PFSK-1 (cell line): Measurements from ENCODE around the gene ZNF783.

ENCODE experiments used
- FOXP2 ChIP-seq: optimal IDR thresholded peaks from 2 replicates; pipeline ENCODE3; 2011; ENCODE audit warnings: borderline replicate concordance, control low read depth, inconsistent platforms; ENCODE audit not compliant: insufficient read depth; ENCODE audit errors: extremely low read length, extremely low read depth
- POLR2AphosphoS5 ChIP-seq: IDR thresholded peaks from 2 replicates; pipeline ENCODE4 v1.6.1; 2012; ENCODE audit warnings: low read depth, mild to moderate bottlenecking, control low read depth, low read length, moderate library complexity
- REST ChIP-seq, 2 experiments: IDR thresholded peaks; 2 replicates each; pipeline versions ENCODE4 v1.6.1 to v1.8.0; 2011 to 2012; ENCODE audit warnings: low read depth in 2 of 2, low read length in 2 of 2, control low read depth in 1 of 2, inconsistent platforms in 1 of 2, mild to moderate bottlenecking in 1 of 2, moderate library complexity in 1 of 2; ENCODE audit not compliant: insufficient read depth in 1 of 2
- SIN3A ChIP-seq: IDR thresholded peaks from 2 replicates; pipeline ENCODE4 v1.6.1; 2012; ENCODE audit warnings: mild to moderate bottlenecking, low read length, moderate library complexity, borderline replicate concordance; ENCODE audit not compliant: insufficient read depth
- TAF1 ChIP-seq: IDR thresholded peaks from 2 replicates; pipeline ENCODE4 v1.6.1; 2012; ENCODE audit warnings: low read length, control low read depth, borderline replicate concordance; ENCODE audit not compliant: insufficient read depth

Gene ZNF783

GRCh38 chr7:149286811-149287400 is 24.9 kb downstream of the ZNF783 start:
- no peak for TF ChIP-seq SIN3A
- no peak for TF ChIP-seq POLR2AphosphoS5
- no peak for TF ChIP-seq TAF1
- TF ChIP-seq REST (IDR thresholded peaks at IDR 0.05; ENCODE audit: insufficient read depth in 1 of 2, low read depth in 2 of 2, low read length in 2 of 2) = no peak
- TF ChIP-seq FOXP2 = no peak

DNA sequence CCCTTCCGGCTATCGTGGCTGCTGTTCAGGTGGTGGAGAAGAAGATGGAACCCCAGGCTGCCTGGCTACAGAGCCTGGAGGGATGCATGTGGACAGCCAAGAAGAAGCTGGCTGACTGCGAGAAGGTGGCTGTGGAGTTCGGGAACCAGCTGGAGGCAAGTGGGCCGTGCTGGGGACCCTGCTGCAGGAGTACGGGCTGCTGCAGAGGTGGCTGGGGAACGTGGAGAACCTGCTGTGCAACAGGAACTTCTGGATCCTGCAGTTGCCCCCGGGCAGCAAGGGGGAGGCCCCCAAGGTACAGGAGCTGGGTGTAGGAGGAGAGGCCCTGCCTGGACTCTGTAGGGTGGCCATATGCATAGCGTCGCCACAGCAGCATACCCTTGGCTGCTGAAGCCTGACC is 25.6 kb downstream of the ZNF783 start:
- TF ChIP-seq REST (IDR thresholded peaks at IDR 0.05; ENCODE audit: insufficient read depth in 1 of 2, low read depth in 2 of 2, low read length in 2 of 2) = no peak
- TF ChIP-seq TAF1 = no peak
- no peak for TF ChIP-seq SIN3A
- TF ChIP-seq POLR2AphosphoS5 = no peak
- TF ChIP-seq FOXP2 = no peak

DNA sequence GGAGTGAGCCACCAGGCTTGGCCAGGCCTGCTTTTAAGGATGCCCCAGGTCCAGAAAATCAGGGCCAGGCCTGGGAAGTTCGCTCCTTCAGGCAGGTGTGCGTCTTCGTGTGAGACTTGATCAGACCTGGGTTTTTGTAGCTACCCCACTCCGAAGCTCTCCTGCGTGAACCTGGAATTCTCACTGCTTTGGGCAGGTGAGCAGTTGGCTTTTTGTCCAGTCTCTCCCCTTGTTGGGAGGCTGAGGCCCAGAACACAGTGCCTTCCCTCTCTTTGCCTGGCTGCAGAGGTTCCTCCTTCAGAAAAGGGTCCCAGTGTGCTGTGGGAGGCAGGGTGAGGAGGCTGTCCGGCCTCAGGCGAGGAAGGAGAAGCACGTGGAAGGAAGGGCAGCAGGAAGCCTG is 27.3 kb downstream of the ZNF783 start:
- no peak for TF ChIP-seq TAF1

DNA sequence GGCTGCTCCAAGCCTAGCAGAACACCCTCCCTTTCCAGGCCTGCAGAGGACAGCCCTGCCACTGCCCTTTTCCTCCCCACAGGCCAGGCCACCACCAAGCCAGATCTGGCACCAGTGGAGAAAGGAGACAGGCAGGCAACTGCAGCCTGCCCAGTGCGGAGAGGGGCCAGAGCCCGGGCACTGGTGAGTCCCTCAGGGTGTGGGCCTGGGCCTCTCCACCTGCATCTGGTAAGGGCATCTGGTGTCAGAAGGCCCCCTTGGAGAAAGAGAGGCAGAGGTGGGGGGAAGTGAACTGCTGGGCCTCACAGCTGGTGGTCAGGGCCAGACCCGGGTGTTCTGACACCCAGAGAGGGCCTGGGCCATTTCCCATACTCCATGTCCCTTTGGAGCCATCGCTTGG is 27.9 kb downstream of the ZNF783 start:
- TF ChIP-seq TAF1 (no peak), FOXP2 (no peak)

- TF ChIP-seq POLR2AphosphoS5 (no peak), SIN3A (no peak), FOXP2 (no peak), REST (IDR thresholded peaks at IDR 0.05; ENCODE audit: insufficient read depth in 1 of 2, low read depth in 2 of 2, low read length in 2 of 2) (no peak), TAF1 (no peak)
Observed at GRCh38 chr7:149291036-149291780, 29.2 kb downstream of the ZNF783 start.

GRCh38 chr7:149291781-149292461 is 29.9 kb downstream of the ZNF783 start:
- TF ChIP-seq FOXP2 (no peak), SIN3A (no peak), REST (IDR thresholded peaks at IDR 0.05; ENCODE audit: insufficient read depth in 1 of 2, low read depth in 2 of 2, low read length in 2 of 2) (no peak), TAF1 (no peak), POLR2AphosphoS5 (no peak)
